Measurements from ENCODE around the gene YJU2.

YJU2 gene

GRCh38 chr19:4301590-4302242, 54.8 kb downstream of the YJU2 start:
- DNase-seq = no peak

- no peak for DNase-seq
These were observed 55.4 kb downstream of the YJU2 start, which contains the start of gene TMIGD2 for GRCh38 chr19:4302243-4302640. TMIGD2 (minus strand) TSS chr19:4302389; CDS start chr19:4302385, 4 bp downstream.

GRCh38 chr19:4303819-4304537, 57.1 kb downstream of the YJU2 start:
- DNase-seq = peak in 1 of 2 donors; percentile 13

- peak; percentile 59 to 65 for DNase-seq
These were observed 57.8 kb downstream of the YJU2 start, which contains the start of gene FSD1 for GRCh38 chr19:4304538-4305256. FSD1 (plus strand) TSS chr19:4304598; CDS start chr19:4304747, 149 bp downstream.

GRCh38 chr19:4305257-4305612, 58.4 kb downstream of the YJU2 start:
- no peak for DNase-seq

GRCh38 chr19:4305659-4306058, 58.8 kb downstream of the YJU2 start:
- DNase-seq = no peak

- DNase-seq = peak in 1 of 2 donors; percentile 8
These were observed 63.6 kb downstream of the YJU2 start for GRCh38 chr19:4310247-4311121.

- DNase-seq = no peak
These were observed 67.1 kb downstream of the YJU2 start for GRCh38 chr19:4313847-4314490.

GRCh38 chr19:4316956-4317355, 70.1 kb downstream of the YJU2 start:
- no peak for DNase-seq

GRCh38 chr19:4318460-4318859, 71.6 kb downstream of the YJU2 start:
- no peak for DNase-seq

Measured in CD4-positive, alpha-beta T cell treated with Interleukin-1 beta for 1 hour (primary cell).